ENCODE data around the gene LRP10.

The LRP10 gene

DNA sequence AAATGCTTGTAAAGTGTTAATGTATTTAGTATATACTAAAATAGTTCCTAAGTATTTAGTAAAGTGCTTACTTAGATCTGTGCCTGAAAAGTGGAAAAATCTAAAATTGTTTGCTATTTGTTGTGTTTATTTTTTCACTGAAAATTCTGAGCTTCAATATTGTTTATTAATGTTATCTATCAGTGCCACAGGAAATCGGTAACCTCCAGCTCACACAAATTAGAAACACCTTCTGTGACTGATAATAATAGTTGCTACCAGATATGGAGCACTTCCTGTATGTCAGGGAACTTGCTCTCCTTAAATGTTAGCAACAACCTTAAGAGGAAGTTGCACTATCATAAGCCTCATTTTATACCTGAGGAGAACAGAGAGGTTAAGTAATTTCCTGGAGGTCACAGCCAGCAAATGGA is 723 bp upstream of the LRP10 start:
- DNase-seq = no peak

- no peak for DNase-seq
Observed at GRCh38 chr14:22872033-22872832, 693 bp downstream of the LRP10 start.

DNA sequence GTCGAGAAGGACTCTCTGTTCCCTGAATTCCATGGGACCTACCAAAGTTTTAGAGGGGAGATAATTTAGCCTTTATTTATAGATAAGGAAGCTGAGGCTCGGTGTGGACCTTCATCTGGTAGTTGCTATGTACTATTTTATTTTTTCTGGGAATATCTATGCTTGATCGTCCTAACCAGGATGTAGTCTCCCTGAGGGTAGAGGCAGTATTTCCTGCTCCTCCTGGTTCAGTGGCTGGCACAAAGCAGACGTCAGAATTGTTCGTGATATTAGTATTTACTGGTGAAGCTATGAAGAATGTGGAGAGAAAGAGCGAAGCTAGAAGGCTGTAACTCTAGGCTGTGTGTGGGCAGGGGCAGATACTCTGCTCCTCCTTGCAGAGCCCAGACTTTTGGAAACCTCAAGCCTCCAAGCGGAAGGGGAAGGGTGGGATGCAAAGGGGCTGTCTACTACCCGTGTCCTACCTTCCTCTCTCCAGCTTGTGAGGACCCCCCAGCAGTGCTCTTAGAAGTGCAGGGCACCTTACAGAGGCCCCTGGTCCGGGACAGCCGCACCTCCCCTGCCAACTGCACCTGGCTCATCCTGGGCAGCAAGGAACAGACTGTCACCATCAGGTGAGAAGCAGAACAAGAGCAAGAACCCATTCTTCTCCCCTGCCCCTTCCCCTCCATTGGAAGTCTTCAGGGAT is 1.4 kb downstream of the LRP10 start:
- no peak for DNase-seq

DNA sequence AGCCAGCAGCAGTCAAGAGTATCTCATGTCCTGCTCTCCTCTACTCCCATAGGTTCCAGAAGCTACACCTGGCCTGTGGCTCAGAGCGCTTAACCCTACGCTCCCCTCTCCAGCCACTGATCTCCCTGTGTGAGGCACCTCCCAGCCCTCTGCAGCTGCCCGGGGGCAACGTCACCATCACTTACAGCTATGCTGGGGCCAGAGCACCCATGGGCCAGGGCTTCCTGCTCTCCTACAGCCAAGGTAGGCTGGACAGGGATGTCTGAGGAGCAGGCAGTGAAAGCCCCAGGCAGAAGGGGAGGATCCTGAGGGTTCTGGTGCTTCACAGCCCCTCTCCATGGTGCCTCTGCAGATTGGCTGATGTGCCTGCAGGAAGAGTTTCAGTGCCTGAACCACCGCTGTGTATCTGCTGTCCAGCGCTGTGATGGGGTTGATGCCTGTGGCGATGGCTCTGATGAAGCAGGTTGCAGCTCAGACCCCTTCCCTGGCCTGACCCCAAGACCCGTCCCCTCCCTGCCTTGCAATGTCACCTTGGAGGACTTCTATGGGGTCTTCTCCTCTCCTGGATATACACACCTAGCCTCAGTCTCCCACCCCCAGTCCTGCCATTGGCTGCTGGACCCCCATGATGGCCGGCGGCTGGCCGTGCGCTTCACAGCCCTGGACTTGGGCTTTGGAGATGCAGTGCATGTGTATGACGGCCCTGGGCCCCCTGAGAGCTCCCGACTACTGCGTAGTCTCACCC is 3.6 kb downstream of the LRP10 start:
- DNase-seq = no peak

DNA sequence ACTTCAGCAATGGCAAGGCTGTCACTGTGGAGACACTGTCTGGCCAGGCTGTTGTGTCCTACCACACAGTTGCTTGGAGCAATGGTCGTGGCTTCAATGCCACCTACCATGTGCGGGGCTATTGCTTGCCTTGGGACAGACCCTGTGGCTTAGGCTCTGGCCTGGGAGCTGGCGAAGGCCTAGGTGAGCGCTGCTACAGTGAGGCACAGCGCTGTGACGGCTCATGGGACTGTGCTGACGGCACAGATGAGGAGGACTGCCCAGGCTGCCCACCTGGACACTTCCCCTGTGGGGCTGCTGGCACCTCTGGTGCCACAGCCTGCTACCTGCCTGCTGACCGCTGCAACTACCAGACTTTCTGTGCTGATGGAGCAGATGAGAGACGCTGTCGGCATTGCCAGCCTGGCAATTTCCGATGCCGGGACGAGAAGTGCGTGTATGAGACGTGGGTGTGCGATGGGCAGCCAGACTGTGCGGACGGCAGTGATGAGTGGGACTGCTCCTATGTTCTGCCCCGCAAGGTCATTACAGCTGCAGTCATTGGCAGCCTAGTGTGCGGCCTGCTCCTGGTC is 4.3 kb downstream of the LRP10 start:
- DNase-seq = no peak

DNA sequence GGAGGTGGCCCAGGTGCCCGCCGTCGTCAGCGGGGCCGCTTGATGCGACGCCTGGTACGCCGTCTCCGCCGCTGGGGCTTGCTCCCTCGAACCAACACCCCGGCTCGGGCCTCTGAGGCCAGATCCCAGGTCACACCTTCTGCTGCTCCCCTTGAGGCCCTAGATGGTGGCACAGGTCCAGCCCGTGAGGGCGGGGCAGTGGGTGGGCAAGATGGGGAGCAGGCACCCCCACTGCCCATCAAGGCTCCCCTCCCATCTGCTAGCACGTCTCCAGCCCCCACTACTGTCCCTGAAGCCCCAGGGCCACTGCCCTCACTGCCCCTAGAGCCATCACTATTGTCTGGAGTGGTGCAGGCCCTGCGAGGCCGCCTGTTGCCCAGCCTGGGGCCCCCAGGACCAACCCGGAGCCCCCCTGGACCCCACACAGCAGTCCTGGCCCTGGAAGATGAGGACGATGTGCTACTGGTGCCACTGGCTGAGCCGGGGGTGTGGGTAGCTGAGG is 5.5 kb downstream of the LRP10 start:
- no peak for DNase-seq

DNA sequence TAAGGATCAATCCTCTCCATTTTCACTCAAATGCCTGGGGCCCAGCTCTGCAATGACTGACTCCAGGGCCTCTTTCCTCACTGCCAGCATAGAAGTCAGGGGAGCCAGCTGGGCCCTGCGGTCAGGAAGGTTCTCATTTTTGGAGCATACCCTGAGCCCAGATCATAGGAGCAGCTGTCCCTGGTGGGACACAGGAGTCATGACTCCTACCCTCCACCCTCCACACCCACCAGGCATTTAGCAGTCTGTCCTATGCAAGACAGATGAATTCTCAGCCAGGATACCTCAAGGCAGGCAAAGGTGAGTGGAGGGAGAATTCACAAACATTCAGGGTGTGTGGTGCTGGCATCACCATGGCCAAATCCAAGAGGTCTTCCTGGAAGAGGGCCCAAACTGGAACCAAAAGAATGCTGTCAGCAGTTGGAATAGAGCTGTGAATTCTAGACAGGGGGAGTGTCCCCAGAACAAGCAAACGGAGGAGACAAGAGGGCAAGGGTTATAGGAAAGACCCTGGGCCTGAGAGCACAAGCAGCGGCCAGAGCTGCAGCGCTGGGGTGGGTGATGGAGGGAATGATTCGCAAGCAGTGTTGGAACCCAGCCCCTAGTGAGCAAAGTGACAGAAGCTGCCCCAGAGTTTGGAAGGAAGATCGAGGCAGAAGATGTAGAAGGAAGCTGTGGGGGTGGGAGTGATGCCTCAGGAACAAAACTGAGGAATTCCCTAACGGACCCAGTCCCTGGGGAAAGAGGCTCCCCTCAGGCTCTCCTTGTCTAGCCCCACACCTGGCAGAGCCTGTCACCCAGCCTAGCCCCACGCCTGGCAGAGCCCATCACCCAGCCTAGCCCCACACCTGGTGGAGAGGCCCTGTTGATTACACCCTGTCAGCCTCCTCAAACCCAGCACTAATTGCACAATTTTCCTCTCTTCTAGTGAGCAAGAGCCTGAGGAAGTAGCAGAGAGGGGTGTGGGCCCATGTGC is 7.0 kb downstream of the LRP10 start:
- no peak for DNase-seq

DNA sequence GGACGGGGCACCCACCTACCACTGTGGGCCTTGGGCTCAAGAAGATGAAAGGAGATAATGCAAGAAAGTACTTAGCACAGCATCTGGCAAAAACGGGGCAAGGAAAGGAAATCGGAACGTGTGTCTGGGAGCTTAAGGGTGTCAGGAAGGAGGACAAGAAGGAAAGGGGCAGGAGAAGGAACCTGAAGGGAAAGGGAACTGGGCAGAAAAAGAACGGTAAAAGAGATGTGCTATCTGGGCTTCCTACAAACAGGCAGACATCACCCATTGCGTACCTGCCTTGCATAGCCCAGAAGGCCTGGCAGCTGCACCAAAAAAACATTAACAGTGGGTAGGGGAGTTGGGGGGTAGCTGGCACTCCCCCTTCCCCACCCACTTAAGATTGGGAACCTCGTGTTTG is 10.5 kb downstream of the LRP10 start:
- DNase-seq = no peak

DNA sequence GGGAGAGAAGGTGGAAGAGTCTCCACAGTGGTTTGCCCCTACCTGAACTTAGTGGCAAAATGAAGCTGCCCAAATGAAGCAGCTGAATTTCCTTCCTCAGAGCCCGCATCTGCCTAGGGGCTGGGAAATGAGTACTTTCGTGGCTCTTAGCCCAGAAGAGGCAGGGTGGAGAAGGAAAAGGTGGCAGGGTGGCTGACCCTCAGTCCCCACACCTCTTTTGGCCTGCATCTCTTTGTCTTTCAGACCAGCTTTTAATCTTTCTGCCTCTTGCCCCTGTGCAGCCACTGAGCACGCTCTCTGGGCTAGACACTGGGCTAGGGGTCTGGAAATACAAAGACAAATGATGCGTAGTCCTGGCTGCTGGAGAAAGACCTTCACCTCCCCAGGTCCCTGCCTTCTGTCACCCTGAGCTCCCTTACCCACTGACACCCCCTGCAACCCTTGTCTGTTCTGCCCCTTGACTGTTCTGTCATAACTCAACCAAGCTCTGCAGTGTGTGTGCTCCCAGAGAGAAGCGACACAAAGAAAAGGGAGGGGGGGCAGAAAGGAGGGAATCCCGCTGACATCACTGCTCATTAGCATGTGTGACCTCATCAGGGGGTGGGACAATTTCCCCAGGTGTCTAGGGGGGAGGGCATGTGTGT is 11.1 kb downstream of the LRP10 start:
- no peak for DNase-seq

GRCh38 chr14:22883173-22883976 is 11.8 kb downstream of the LRP10 start, which contains the start of gene REM2:
REM2 (plus strand) TSS chr14:22883222; CDS start chr14:22883288, 66 bp downstream.
- no peak for DNase-seq

GRCh38 chr14:22884076-22884737 is 12.7 kb downstream of the LRP10 start:
- DNase-seq = no peak

- DNase-seq = no peak
Observed at GRCh38 chr14:22884738-22885523, 13.4 kb downstream of the LRP10 start.

DNA sequence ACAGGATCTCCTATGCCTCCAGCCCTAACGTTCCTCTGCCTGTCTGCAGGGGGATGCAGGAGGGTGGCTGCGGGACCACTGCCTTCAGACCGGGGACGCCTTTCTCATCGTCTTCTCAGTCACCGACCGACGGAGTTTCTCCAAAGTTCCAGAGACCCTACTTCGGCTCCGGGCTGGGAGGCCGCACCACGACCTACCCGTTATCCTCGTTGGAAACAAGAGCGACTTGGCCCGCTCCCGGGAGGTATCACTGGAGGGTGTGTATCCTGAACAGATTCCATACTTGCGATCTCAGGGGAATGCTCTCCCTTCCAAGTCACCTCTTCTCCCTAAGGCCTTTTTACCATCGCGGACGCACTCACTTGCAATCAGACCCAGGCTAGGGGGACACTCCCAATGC is 14.4 kb downstream of the LRP10 start:
- DNase-seq = no peak

DNA sequence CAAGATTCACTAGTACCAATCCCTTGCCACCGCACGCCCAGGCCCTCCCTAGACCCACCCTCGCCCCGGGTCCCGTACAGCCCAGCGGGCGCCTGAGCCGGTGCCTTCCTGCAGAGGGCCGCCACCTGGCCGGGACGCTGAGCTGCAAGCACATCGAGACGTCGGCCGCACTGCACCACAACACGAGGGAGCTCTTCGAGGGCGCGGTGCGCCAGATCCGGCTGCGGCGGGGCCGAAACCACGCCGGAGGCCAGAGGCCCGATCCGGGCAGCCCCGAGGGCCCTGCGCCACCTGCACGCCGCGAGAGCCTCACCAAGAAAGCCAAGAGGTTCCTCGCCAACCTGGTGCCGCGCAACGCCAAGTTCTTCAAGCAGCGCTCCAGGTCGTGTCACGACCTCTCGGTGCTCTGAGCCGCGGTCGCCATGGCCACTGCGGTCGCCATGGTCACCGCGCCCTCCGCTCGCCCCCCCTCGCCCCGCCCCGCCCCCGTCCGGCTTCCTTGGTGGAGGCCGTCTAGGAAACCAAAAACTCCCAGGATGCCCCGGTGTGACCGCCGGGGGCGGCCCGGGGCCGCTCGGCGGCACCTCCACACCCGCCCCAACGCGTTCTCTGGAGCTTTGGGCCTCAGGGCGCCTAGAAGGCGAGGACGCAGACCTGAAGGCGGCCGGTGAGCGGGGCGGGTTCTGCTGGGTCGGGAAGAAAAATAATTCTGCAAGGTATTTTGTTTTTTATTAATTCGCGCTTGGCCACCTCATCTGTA is 15.1 kb downstream of the LRP10 start:
- no peak for DNase-seq

DNA sequence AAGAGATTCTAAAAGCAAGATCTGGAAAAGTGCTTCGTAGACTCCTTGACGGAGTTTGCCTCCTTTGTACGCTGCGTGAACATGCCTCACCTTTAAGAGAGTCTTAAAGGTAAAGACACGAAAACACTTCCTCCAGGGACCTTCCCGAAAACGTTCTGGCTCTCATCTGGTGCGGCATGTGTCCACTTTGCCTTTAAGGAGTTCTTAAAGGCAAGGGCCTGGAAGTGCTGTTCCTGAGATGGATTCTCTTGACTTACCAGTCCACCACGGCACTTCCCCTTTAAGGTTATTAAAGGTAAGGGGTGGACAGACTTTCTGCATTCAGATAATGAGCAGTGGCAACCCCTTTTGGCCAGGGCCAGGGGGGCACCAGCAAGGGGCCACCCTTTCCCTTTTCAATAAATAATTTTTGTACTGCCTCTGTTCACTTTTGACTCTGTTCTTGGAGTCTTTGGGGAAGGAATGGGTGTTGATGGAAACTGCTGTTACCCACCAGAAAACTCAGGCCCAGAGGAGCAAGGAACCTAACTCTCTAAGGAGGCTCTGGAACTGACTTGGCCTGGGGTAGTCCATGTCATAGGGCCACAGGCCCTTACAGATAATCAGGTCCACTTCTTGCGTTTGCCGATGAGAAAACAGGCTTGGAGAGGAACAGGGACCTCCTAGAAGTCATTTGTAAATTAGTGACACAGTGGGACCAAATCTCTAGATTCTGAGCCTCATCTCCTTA is 15.9 kb downstream of the LRP10 start:
- DNase-seq = no peak

DNA sequence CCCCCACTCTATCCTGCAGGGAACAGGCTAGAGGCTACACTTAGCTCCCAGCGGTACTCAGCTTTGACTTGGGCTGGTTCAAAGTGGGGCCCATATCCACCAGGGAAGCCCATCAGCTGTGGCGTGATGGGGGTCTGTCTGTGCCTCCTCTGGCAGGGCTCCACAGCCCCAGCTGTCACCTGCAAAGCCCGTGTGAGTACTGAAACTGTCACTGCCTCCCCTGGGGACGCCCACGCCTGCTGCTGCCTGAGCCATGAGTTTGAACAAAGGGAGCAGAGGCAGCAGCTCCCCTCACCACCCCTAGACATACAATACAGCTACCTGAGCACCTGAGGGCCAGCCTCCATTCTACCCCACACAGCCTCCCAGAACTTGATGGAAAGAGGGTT is 16.4 kb downstream of the LRP10 start:
- no peak for DNase-seq

GRCh38 chr14:22888662-22889061 is 17.1 kb downstream of the LRP10 start:
- no peak for DNase-seq

DNA sequence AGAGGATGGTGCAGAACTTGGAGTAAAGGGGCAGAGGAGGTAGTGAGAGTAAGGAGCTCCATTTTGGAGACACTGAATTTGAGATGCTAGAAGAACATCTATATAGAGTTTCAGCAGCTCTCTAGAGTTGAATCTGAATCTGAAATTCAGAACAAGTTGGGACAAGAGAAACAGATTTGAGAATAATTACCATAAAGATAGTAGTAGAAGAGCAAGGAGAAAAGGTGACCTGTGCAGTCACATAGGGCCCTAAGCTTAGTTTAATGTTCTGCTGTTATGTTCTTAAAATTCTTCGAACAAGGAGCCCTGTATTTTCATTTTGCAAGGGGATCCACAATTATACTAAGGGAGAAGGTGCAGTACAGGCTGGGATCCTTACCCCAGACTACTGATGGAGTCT is 18.9 kb downstream of the LRP10 start:
- DNase-seq = no peak
